GM21576 (cell line): Measurements from ENCODE around the gene CACNA2D1.
"Not testable (repeated sequence)": the region's sequence is repeated elsewhere in the genome, so short reads cannot be mapped to it uniquely, and the experiment has no call there.

Experiments used
- ATAC-seq: cut with Tn5 transposase; IDR thresholded peaks from one replicate; pipeline ENCODE4 v1.9.1; 2021; ENCODE audit warnings: mild to moderate bottlenecking, moderate library complexity; ENCODE audit not compliant: unreplicated experiment

The CACNA2D1 gene

GRCh38 chr7:82173400-82174021 is 270.1 kb downstream of the CACNA2D1 start:
- no peak for ATAC-seq

- ATAC-seq = no peak
These were observed 270.7 kb downstream of the CACNA2D1 start for GRCh38 chr7:82172881-82173280.

DNA sequence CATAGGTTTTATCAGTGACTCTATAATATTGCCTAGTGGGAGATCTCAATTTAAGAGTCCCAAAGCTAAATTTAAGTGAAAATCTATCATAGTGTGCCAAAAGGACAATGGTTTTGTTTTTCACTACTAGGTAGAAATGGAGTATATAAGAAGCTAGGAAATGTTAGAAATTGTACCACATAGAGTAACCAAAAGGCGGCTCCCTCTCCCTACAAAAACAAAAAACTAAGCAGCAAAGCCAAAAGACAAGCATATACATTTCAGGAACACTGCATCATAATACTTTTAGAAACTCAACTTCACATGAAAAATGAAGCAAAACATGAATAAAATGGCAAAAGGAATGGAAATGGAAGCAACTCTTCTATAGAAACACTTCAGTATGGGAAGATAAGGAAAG is 271.6 kb downstream of the CACNA2D1 start:
- no peak for ATAC-seq

DNA sequence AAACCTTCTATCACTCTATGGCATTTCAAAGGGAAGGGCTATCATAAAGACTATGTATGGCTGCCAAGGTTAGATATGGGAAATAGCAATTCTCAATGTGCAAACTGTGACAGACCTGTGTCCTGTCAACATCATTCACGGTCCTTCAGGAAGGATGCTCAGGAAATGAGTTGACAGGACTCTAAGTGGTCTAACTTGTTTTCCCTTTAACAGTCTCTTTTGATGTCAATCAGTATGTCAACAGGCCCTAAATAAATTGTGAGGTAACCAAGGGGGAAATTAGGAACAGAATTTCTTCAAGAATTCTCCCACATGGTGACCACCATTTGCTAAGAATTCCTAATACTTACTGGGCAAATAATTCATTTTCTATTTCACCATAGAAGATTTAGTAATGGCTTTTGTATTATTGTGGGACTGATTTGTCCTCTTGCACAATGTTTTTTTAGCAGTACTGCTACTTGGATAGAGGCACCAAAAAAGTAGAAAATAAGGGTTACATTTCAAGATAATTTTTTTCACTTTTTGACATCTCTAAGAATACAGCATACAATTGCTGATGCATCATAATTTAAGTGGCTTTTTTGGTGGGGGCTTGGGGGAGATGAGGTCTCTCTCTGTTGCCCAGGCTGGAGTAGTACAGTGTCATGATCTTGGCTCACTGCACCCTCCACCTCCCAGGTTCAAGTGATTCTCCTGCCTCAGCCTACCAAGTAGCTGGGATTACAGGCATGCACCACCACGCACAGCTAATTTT is 275.8 kb downstream of the CACNA2D1 start:
- no peak for ATAC-seq

DNA sequence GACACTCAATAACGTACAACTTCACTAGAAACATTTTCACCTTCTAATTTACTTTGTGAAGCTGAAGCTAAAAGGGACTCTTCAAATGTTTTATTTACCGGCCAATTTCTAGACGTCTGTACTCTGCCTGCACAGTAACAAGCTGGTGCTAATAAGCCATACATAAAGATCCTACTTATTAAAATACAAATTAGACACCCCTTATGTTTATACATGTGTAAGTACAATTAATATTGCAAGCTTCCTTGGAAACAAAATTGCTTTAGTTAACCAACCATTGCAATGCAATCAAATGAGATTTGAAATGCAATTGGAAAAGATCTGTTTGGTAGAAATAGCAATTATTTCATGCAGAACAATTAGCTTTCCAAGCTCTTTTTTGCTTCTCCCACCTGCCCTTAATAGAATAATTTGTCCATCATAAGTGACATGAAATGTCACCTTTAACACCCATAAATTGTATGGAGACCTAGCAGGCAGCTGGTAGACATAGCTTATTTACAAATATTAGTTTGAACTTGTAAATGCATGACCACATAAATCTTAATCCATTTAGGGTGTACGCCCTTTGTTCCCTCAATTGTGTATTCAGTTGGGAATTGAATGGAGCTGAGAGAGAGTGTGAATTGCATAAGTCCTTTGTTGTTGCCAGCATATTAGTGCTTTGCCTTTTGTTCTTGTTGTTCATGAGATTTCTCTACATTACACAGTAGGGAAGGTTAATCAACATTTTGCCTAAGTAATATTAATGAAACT is 277.1 kb downstream of the CACNA2D1 start:
- ATAC-seq = no peak

DNA sequence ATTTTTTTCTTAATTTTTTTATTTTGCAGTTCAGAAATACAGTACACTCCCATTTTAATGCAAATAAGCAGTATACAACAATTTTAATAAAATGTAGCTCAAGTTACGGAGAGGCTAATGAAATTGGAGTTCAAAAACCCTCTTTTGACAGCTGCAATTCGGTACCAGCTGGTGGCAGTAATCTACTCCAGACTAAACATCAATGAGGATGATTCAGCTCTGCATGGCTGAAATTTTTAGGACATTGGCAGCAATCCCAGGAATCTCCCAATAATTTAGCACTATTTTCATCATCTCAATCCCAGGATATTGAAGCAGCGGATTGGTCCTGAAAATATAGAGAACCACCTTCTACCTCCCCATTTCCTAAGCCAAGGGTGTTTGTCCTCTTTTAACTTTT is 278.8 kb downstream of the CACNA2D1 start:
- ATAC-seq = no peak

DNA sequence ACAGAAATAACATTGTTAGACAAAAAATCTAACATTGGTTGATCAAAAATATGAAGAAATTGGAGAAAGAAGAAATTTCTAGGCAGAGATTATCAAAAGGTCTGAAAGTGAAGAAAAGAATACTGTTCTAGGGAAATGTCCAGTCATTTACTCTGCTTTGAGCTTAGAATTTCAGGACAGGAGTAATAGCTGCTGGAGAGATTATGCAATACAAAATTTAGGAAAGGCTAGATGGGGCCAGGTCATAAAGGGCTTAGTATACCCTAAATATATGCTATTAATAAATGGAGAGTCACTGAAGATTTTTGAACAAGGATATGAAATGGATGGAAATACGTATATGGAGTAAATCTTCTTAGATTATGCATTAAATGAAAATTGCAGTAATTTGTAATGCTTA is 279.2 kb downstream of the CACNA2D1 start:
- no peak for ATAC-seq

DNA sequence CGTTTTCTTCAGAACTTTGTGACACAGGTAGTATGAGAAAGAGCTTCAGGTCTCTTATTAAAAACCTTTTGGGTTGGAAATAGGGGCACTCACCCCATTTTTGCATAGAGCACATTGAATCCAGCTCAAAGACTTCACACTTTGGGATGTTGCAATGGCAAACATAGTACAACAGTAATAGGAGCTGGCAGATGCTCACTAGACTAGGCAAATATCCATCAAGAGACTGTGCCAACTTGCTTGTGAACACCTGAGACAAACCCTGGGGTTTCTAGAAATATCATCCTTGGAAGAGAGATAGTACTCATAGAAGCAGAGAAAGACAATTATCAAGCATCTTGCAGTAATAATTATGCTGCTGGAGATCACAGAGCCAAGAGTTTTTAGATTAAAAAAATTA is 280.0 kb downstream of the CACNA2D1 start:
- no peak for ATAC-seq

DNA sequence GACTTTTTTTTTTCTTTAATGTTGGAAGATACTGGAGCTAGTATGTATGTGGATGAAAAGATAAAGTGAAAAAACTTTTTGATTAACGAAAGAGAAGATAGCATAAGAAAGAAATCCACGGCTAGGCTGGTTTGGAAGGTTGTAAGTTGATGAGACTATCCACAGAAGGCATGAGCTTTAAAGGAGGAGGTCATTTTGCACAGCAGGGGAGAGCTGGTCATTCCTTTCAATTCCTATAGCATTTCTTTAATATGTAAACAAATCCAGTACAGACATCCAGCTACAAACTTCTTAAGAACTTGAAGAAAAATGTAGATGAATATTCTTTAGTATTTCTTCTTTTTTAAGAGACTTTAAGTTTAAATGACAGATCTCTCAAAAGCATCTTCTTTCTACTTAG is 281.3 kb downstream of the CACNA2D1 start:
- no peak for ATAC-seq

DNA sequence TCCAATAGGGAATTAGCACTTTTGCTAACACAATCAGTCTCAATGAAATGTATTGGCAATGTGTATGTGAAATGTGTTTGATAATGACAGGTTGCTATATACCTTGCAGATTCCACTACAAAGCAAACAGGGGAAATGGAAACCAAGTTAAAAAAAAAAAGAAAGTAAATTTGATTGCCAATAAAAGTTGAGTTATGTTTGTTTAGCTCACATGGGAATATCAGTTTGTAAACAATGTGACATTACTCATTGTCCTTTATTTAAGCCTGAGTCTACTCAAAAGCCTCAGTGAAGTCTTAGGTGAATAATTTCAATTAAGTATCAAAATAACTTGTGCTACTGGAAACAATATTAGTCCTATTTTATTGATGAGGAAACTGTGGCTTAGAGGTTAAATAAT is 285.2 kb downstream of the CACNA2D1 start:
- ATAC-seq = no peak

DNA sequence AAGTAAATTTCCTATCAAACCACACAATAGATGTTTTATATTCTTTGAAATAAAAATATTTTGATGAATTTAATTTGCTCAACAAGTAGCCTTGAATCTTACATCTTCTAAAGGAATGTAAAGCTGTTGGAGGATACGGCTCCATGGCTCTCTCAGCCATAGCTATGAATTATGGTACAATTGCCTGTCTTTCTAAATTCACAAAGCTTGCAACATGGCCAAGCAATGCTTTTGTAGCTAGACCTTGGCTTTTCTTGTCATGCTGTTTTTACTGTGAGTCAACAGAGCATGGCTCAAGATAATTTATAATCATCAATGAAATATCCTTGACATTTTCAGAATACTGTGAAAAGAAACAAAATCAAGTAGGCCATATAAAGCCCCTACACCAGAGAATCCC is 286.7 kb downstream of the CACNA2D1 start:
- no peak for ATAC-seq

GRCh38 chr7:82156168-82156567 is 287.4 kb downstream of the CACNA2D1 start:
- ATAC-seq = no peak

- no peak for ATAC-seq
These were observed 288.8 kb downstream of the CACNA2D1 start for GRCh38 chr7:82154728-82155127.

DNA sequence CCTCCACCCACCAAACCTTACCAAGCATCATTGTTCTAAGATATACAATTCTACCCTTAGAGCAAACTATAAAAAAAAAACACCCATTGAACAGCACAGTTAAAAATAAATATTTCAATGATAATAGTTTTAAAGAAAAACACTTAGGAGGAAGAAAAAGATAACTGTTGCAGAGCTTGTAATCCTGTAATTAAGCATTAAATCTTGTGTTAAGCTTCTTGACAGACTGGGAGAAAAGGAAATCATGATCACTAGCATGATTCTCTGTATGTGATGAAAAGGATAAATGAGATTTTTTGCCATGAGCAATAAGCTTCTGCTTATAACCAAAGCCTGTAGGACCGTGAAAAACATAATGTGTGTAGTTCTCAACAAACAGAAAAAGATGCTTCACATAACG is 289.8 kb downstream of the CACNA2D1 start:
- no peak for ATAC-seq

- no peak for ATAC-seq
These were observed 290.7 kb downstream of the CACNA2D1 start for GRCh38 chr7:82152858-82153257.

DNA sequence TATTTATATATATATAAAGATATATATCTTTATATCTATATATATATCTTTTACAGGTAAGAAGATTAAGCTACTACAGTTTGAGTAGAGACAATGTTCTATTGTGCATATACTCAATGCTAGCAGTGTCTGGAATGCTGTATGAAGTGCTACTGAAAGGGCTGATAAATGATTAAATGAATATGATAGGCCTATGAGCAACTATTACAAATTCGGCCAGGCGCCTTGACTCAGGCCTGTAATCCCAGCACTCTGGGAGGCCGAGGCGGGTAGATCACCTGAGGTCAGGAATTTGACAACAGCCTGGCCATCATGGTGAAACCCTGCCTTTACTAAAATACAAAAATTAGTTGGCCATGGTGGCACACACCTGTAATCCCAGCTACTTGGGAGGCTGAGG is 297.1 kb downstream of the CACNA2D1 start:
- no peak for ATAC-seq

DNA sequence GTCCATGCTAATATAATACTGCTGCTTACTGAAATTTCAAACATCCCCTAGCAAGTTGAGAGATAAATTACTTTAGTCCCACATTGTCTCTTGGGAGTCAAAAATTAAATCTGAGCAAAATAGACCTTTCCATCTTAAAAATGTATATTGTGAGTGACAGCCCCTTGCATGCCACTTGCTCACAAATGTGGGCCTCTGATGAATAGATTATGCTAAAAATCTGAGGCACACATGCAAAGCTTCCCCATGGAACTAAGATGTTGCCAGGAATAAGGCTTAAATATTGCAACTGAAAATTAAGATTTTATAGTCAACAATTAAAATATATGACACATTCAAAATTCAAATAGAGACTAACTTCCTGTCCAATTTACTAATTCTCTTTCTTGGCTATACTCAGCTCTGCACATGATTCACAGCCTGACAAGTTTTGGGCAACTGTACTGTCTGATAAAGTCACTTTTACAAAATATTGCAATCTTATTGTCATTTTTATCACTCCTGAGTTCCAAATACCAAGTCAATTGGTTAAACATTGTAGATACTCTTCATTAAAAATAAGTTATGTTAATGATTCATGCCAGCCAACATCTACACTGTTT is 301.2 kb downstream of the CACNA2D1 start:
- no peak for ATAC-seq

DNA sequence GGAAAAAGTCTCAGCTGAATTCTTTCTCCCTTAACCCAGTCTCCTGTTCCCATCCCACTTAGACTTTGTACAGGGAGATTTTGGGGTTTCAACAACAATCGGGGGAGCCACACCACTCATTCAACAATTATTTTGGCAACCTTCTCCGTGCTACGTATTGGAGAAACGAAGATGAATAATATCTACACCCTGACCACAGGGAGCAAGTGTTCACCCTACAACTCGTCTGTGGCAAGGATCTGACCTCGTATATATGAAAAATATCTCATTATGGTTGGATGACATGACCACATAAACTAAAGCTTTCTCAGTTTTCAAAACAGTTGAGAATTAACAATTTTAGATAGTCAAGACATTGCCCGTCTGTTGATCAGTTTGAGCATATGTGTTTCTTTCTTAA is 302.1 kb downstream of the CACNA2D1 start:
- ATAC-seq = no peak

GRCh38 chr7:82140608-82141007 is 303.0 kb downstream of the CACNA2D1 start:
- not testable (repeated sequence) for ATAC-seq

DNA sequence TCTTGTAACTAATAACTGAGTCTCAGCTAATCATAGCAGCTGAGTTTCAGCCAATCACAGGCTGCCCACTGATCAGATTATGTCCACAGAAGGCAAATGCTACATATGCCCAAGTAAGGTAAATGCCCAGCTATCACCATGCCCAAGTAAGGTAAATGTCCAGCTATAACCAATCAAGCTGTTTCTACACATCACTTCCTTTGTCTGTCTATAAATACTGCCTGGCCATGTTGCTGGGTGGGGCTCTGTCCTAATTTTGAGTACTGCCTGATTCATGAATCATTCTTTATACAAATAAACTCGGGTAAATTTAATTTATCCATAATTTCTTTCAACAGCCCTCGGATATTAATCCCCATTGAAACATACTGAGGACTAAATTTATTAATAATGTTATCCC is 312.4 kb downstream of the CACNA2D1 start:
- ATAC-seq = no peak

- ATAC-seq = no peak
These were observed 314.5 kb downstream of the CACNA2D1 start for GRCh38 chr7:82129091-82129490.

GRCh38 chr7:82128546-82128945 is 315.0 kb downstream of the CACNA2D1 start:
- ATAC-seq = no peak
